HepG2 (cell line): ENCODE measurements around the gene APC2. TPM values are rescaled to one million over a fixed set of nuclear protein-coding genes. Genes with fewer than 3 reads are reported as not detected.
A peak's percentile ranks its signal among the peaks of the same experiment; 100 is the strongest.

Source experiments
- GABPA ChIP-seq, 2 experiments: IDR thresholded peaks; 2 replicates each; pipeline ENCODE4 v1.6.1; 2011 to 2016; ENCODE audit warnings: low read depth in 2 of 2, low read length in 1 of 2, missing biosample characterization in 1 of 2, missing genetic modification characterization in 1 of 2
- KLF12 ChIP-seq: sonication (generic); formaldehyde crosslinking; IDR thresholded peaks from 2 replicates; pipeline ENCODE4 v1.4.0; 2020; ENCODE audit warnings: missing genetic modification reagents, borderline replicate concordance
- RBFOX2 ChIP-seq: fragments of 200-400 bp; formaldehyde crosslinking; IDR thresholded peaks from 2 replicates; pipeline ENCODE4 v1.6.1; 2017; ENCODE audit warnings: low read depth, mild to moderate bottlenecking, low read length
- SAP130 ChIP-seq: IDR thresholded peaks from 2 replicates; pipeline ENCODE4 v1.6.1; 2016; ENCODE audit warnings: low read depth
- SRSF1 ChIP-seq: fragments of 200-400 bp; formaldehyde crosslinking; optimal IDR thresholded peaks from 2 replicates; pipeline ENCODE3; 2017; ENCODE audit warnings: mild to moderate bottlenecking, low read depth, low read length, moderate library complexity
- U2AF2 ChIP-seq: fragments of 200-400 bp; formaldehyde crosslinking; IDR thresholded peaks from 2 replicates; pipeline ENCODE4 v1.6.1; 2017; ENCODE audit warnings: low read depth, mild to moderate bottlenecking, low read length
- ZFP41 ChIP-seq: sonication (generic); formaldehyde crosslinking; IDR thresholded peaks from 2 replicates; pipeline ENCODE4 v1.4.0; 2020; ENCODE audit warnings: mild to moderate bottlenecking, missing genetic modification reagents, borderline replicate concordance
- ZNF557 ChIP-seq: sonication (generic); formaldehyde crosslinking; IDR thresholded peaks from 2 replicates; pipeline ENCODE4 v1.4.0; 2020; ENCODE audit warnings: missing genetic modification reagents
- ZNF747 ChIP-seq: sonication (generic); formaldehyde crosslinking; IDR thresholded peaks from 2 replicates; pipeline ENCODE4 v1.8.1; 2023; ENCODE audit warnings: missing genetic modification reagents, mild to moderate bottlenecking, borderline replicate concordance
- ZNF768 ChIP-seq: sonication (generic); formaldehyde crosslinking; IDR thresholded peaks from 2 replicates; pipeline ENCODE4 v1.4.0; 2020; ENCODE audit warnings: missing genetic modification reagents
- polyA plus RNA-seq, 8 experiments: library from polyadenylated mRNA; depleted of rRNA in 3 of 8; stranded (reverse) in 7 of 8; unstranded in 1 of 8; fragments of >200 nt; fragmentation: Illumina TruSeq in 4 of 8; extraction: Trizol in 4 of 8; gene quantifications; 2 replicates each; pipeline versions ENCODE4 v1.2.1 to v1.2.3, GENCODE V29; 2011 to 2016; ENCODE audit warnings: low read depth in 4 of 8, missing spikeins in 1 of 8, mixed read lengths in 1 of 8; ENCODE audit not compliant: insufficient read depth in 1 of 8
- total RNA-seq, 5 experiments: library from RNA; depleted of rRNA; stranded (reverse); fragments of >200 nt; fragmentation: Illumina TruSeq; extraction: Trizol; gene quantifications; 2 replicates each; pipeline ENCODE4 v1.2.3, GENCODE V29; 2016; ENCODE audit warnings: low read depth in 1 of 5
- TF ChIP-seq, protein P1 (sequence below): sonication (generic); formaldehyde crosslinking; IDR thresholded peaks from 2 replicates; pipeline ENCODE4 v1.5.1; 2020; ENCODE audit warnings: missing genetic modification reagents, mild to moderate bottlenecking, borderline replicate concordance
- TF ChIP-seq, protein P2 (sequence below): sonication (generic); formaldehyde crosslinking; IDR thresholded peaks from 2 replicates; pipeline ENCODE4 v1.4.0; 2020; ENCODE audit warnings: missing genetic modification reagents
- TF ChIP-seq, protein P3 (sequence below), 2 experiments: fragments of 450-650 bp in 1 of 2; sonication (generic) in 1 of 2; formaldehyde crosslinking in 1 of 2; IDR thresholded peaks; 2 replicates each; pipeline versions ENCODE4 v1.6.1 to v1.8.0; 2016 to 2022; ENCODE audit warnings: antibody characterized with exemption in 1 of 2, mild to moderate bottlenecking in 1 of 2, missing genetic modification reagents in 1 of 2

APC2 gene
- total and polyA plus RNA-seq, 2 of the 13 experiments (the other 11 are each of a cell fraction or from before 2014, with no cell fraction given), result 0.08 to 0.22 TPM

DNA sequence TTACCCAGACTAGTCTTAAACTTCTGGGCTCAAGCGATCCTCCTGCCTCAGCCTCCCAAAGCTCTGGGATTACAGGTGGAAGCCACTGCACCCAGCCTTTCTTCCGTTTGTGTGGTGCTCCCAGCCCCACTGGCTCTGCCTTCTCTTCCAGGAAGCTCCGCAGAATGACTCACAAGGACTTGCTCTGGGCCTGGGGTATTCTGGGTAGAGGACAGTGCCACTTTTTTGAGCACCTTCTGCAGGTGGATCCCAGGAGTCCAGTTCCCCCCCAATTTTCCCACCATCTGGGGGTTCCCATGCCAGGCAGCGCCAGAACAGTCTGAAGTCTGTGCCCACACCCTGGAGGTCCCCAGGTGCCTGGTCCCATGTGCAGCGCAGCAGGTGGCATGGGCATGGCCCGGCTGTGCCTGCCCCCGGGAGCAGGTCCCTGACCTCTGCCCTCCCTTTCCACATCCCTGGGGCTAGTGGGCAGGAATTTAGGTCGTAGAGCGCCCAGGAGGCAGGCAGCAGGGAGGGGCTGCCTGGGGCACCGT is 42.6 kb downstream of the APC2 start (continued):
- TF ChIP-seq, protein P1, sequence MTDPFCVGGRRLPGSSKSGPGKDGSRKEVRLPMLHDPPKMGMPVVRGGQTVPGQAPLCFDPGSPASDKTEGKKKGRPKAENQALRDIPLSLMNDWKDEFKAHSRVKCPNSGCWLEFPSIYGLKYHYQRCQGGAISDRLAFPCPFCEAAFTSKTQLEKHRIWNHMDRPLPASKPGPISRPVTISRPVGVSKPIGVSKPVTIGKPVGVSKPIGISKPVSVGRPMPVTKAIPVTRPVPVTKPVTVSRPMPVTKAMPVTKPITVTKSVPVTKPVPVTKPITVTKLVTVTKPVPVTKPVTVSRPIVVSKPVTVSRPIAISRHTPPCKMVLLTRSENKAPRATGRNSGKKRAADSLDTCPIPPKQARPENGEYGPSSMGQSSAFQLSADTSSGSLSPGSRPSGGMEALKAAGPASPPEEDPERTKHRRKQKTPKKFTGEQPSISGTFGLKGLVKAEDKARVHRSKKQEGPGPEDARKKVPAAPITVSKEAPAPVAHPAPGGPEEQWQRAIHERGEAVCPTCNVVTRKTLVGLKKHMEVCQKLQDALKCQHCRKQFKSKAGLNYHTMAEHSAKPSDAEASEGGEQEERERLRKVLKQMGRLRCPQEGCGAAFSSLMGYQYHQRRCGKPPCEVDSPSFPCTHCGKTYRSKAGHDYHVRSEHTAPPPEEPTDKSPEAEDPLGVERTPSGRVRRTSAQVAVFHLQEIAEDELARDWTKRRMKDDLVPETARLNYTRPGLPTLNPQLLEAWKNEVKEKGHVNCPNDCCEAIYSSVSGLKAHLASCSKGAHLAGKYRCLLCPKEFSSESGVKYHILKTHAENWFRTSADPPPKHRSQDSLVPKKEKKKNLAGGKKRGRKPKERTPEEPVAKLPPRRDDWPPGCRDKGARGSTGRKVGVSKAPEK (CRISPR knock-in tag), result peak; percentile 74; the same call in 1 of the 2 replicates
- TF ChIP-seq U2AF2, result no peak
- 0 out of 2 replicates have a peak, but pooled peaks have one; percentile 26 for TF ChIP-seq ZFP41 (CRISPR knock-in tag)
- TF ChIP-seq GABPA (IDR thresholded peaks at IDR 0.05; ENCODE audit: low read depth, low read length), result no peak
- 0 out of 2 replicates have a peak, but pooled peaks have one; percentile 9 for TF ChIP-seq GABPA (CRISPR knock-in tag; IDR thresholded peaks at IDR 0.05; ENCODE audit: low read depth)
- TF ChIP-seq, protein P2, sequence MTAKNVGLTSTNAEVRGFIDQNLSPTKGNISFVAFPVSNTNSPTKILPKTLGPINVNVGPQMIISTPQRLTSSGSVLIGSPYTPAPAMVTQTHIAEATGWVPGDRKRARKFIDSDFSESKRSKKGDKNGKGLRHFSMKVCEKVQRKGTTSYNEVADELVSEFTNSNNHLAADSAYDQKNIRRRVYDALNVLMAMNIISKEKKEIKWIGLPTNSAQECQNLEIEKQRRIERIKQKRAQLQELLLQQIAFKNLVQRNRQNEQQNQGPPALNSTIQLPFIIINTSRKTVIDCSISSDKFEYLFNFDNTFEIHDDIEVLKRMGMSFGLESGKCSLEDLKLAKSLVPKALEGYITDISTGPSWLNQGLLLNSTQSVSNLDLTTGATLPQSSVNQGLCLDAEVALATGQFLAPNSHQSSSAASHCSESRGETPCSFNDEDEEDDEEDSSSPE (CRISPR knock-in tag), result no peak
- peak; percentile 49; the same call in 1 of the 2 replicates for TF ChIP-seq RBFOX2
- TF ChIP-seq SAP130 (CRISPR knock-in tag), result peak; percentile 19; the same call in 1 of the 2 replicates
- TF ChIP-seq ZNF557, result no peak
- peak; percentile 45; the same call in 1 of the 2 replicates for TF ChIP-seq KLF12 (CRISPR knock-in tag)
- TF ChIP-seq, protein P3, sequence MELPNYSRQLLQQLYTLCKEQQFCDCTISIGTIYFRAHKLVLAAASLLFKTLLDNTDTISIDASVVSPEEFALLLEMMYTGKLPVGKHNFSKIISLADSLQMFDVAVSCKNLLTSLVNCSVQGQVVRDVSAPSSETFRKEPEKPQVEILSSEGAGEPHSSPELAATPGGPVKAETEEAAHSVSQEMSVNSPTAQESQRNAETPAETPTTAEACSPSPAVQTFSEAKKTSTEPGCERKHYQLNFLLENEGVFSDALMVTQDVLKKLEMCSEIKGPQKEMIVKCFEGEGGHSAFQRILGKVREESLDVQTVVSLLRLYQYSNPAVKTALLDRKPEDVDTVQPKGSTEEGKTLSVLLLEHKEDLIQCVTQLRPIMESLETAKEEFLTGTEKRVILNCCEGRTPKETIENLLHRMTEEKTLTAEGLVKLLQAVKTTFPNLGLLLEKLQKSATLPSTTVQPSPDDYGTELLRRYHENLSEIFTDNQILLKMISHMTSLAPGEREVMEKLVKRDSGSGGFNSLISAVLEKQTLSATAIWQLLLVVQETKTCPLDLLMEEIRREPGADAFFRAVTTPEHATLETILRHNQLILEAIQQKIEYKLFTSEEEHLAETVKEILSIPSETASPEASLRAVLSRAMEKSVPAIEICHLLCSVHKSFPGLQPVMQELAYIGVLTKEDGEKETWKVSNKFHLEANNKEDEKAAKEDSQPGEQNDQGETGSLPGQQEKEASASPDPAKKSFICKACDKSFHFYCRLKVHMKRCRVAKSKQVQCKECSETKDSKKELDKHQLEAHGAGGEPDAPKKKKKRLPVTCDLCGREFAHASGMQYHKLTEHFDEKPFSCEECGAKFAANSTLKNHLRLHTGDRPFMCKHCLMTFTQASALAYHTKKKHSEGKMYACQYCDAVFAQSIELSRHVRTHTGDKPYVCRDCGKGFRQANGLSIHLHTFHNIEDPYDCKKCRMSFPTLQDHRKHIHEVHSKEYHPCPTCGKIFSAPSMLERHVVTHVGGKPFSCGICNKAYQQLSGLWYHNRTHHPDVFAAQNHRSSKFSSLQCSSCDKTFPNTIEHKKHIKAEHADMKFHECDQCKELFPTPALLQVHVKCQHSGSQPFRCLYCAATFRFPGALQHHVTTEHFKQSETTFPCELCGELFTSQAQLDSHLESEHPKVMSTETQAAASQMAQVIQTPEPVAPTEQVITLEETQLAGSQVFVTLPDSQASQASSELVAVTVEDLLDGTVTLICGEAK (IDR thresholded peaks at IDR 0.05), result no peak
- TF ChIP-seq, protein P3 (CRISPR knock-in tag; IDR thresholded peaks at IDR 0.05), result no peak
- peak; percentile 69 for TF ChIP-seq SRSF1
- 0 out of 2 replicates have a peak, but pooled peaks have one; percentile 34 for TF ChIP-seq ZNF747 (CRISPR knock-in tag)
- TF ChIP-seq ZNF768 (CRISPR knock-in tag), result peak; percentile 8; the same call in 1 of the 2 replicates
